ENCODE results near the gene ELF5. TPM values are rescaled to one million over a fixed set of nuclear protein-coding genes. Genes with fewer than 3 reads are reported as not detected.

ELF5 gene
- total and polyA plus RNA-seq, 2 of the 8 experiments (the other 6 are each of a cell fraction or from before 2014, with no cell fraction given) = not detected

DNA sequence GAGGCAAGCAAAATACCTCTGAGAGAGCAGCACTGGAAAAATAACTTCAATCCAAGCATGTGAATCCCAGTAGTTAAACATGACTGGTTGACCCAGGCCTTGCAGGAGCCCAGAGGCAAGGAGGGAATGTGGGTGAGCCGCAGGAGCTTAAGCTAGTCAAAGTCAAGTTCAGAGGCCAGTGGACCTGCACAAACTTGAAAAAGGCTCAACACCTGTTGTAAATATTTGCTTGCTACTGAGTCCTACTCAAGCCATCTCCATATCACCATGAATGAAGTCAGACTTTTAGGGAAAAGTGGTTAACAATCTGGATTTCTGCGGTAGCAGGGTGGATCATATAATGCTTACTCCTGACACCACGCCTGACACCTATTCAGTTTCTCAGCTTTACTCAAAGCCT lies 79.7 kb downstream of the ELF5 start (continued):
- TF ChIP-seq CTCF (IDR thresholded peaks at IDR 0.05; ENCODE audit: control extremely low read depth in 1 of 3, insufficient read depth in 1 of 3, low read depth in 1 of 3, low read length in 3 of 3) (no peak), CTBP2 (IDR thresholded peaks at IDR 0.05; ENCODE audit: borderline replicate concordance, insufficient read depth, insufficient read length, low read length) (no peak), SIX5 (IDR thresholded peaks at IDR 0.05; ENCODE audit: low read depth, low read length) (no peak), HDAC6 (IDR thresholded peaks at IDR 0.05; ENCODE audit: low read depth, low read length) (no peak), KDM4A (IDR thresholded peaks at IDR 0.05; ENCODE audit: low read depth, low read length, severe bottlenecking) (no peak)

Data from H1 (cell line).